Mucosa of descending colon (tissue), 3 donors: Measurements from ENCODE around the gene RCE1. TPM values are rescaled to one million over a fixed set of nuclear protein-coding genes. Genes with fewer than 3 reads are reported as not detected.

ENCODE experiments used
- ATAC-seq: fragments of 200-7000 bp; cut with Tn5 transposase; one replicate; pipeline ENCODE4 v1.9.1; 2020; ENCODE audit warnings: mild to moderate bottlenecking, moderate library complexity
- DNase-seq, 3 donors: peaks; one replicate each; pipeline ENCODE4 v3.0.0-alpha.2; 2020
- H3K36me3 ChIP-seq: fragments of 200-600 bp; one replicate; pipeline ENCODE4 v1.8.0; 2021; ENCODE audit warnings: low read depth, mild to moderate bottlenecking
- H3K4me1 ChIP-seq: fragments of 200-600 bp; one replicate; pipeline ENCODE4 v1.8.0; 2021; ENCODE audit warnings: low read depth, mild to moderate bottlenecking
- H3K4me3 ChIP-seq: fragments of 200-600 bp; one replicate; pipeline ENCODE4 v1.8.0; 2021; ENCODE audit warnings: mild to moderate bottlenecking
- H3K9me3 ChIP-seq: fragments of 200-600 bp; one replicate; pipeline ENCODE4 v1.8.0; 2021; ENCODE audit warnings: mild to moderate bottlenecking
- CTCF ChIP-seq: fragments of 200-600 bp; IDR thresholded peaks from one replicate; pipeline ENCODE4 v1.8.0; 2022; ENCODE audit warnings: antibody characterized with exemption, mild to moderate bottlenecking
- intact Hi-C, 2 donors: fragments of 100-400 bp; cut with DNase I in 1 of 2; cut with micrococcal nuclease in 1 of 2; formaldehyde crosslinking; loops; one replicate each; pipeline versions ENCODE4 v1.11.0 to v1.11.1; 2022; cut with DNase I, micrococcal nuclease
- total RNA-seq, 3 donors: library from RNA; stranded (reverse); fragmentation: NEBNext Ultra II Directional in 2 of 3; extraction: Animal tissue kit (Norgen Biotek cat#: 25700) in 2 of 3; gene quantifications; one replicate each; pipeline versions ENCODE4 v1.2.1 to v1.2.4, GENCODE V29; 2021 to 2023
- donor health status: DM: no; HTN: no; CAD: no; lungs with moderate emphysema.
- donor health status: DM: no; HTN: no; CAD: no.
- donor health status: DM: no; HTN: yes; CAD: no.

RCE1 gene
- total RNA-seq, 3 donors from 2014 or later = 24.9 to 27.2 (median 27.2) TPM

DNA sequence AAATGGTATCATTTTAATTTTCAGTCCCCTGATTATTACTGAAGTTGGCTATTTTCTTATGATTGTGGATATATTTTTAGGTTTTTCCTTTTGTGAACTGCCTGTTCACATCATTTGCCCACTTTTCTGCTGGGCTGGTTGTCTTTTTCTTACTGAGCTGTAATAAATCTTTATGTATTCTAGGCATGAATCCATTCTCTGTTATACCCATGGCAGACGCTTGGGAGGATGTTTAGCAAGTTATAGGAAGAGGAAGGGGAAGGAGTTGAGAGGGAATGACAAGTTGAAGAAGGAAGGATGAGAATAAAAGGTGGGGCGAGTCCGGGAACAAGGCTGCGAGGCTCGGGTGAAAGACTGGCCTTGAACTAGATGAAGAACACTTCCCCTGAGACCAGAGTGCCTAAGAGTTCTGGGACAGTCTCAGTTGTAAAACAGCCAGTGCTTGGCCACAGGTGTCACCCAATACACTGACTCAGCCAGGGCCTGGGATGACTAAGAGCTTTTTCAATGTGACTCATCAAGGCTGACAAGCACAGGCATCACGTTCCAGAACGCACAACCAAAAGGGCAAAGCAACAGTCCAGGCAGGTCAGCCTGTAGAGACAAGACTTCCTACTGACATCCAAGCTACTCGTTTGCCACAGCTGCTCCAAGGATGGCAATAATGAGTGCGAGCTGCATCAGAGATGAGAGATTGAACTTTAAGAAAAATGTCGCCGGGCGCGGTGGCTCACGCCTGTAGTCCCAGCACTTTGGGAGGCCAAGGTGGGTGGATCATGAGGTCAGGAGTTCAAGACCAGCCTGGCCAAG is 48.8 kb downstream of the RCE1 start:
- intact Hi-C loops = no loop called here
- no peak for TF ChIP-seq CTCF
- ATAC-seq = peak; percentile 98

GRCh38 chr11:66892911-66893310 is 49.7 kb downstream of the RCE1 start:
- DNase-seq (peak in 1 of 3 donors; percentile 17), ATAC-seq (no peak)
- no peaks in the 10 kb centered on the region for H3K36me3 ChIP-seq
- H3K9me3 ChIP-seq = no peaks in the 10 kb centered on the region
- intact Hi-C loops = no loop called here
- no peak overlapping the region for H3K4me3 ChIP-seq
- no peaks in the 10 kb centered on the region for H3K4me1 ChIP-seq
- TF ChIP-seq CTCF = no peak

More for the DNA sequence above, 48.8 kb downstream of the RCE1 start:
- Histone ChIP-seq H3K4me1 (no peaks in the 10 kb centered on the region), H3K4me3 (no peak overlapping the region), H3K36me3 (no peaks in the 10 kb centered on the region), H3K9me3 (no peaks in the 10 kb centered on the region)
- DNase-seq = peak in 2 of 3 donors; percentile 32 to 33

- intact Hi-C loops = no loop called here
- Histone ChIP-seq H3K4me1 (no peaks in the 10 kb centered on the region), H3K4me3 (no peak overlapping the region), H3K36me3 (no peaks in the 10 kb centered on the region), H3K9me3 (no peaks in the 10 kb centered on the region)
- no peak for TF ChIP-seq CTCF
- ATAC-seq = no peak
- DNase-seq = peak in 1 of 3 donors; percentile 10
These were observed 50.9 kb downstream of the RCE1 start for GRCh38 chr11:66894141-66894540.

Other genes starting within 250 kb of the RCE1 start
- gene RBM14, start 226.8 kb upstream of the RCE1 start, total RNA-seq = 10 to 100 TPM; 63.8 to 87.0 (median 72.6) TPM
- 100 to 1,000 TPM; 101 to 125 (median 104) TPM for gene RBM4, start 204.7 kb upstream of the RCE1 start, total RNA-seq
- 10 to 100 TPM; 16.7 to 22.7 (median 16.7) TPM for gene RBM4B, start 165.6 kb upstream of the RCE1 start, total RNA-seq
- gene SPTBN2, start 114.2 kb upstream of the RCE1 start, total RNA-seq = 10 to 100 TPM in 1 of 3 donors, 1 to 10 TPM in 2; 3.7 to 10.0 (median 6.3) TPM
- gene LRFN4, start 13.6 kb downstream of the RCE1 start, total RNA-seq = 10 to 100 TPM; 20.3 to 29.1 (median 27.8) TPM
- gene PC, start 114.9 kb downstream of the RCE1 start, total RNA-seq = 10 to 100 TPM; 20.0 to 43.8 (median 43.3) TPM
- 10 to 100 TPM; 26.9 to 51.5 (median 38.3) TPM for gene C11orf86, start 131.9 kb downstream of the RCE1 start, total RNA-seq
- gene SYT12, start 179.7 kb downstream of the RCE1 start, total RNA-seq = under 1 TPM in 1 of 3 donors, not detected in 2; 0.09 TPM
- 1 to 10 TPM; 3.3 to 7.2 (median 3.9) TPM for gene RHOD, start 213.4 kb downstream of the RCE1 start, total RNA-seq